PC-9 (cell line): Measurements from ENCODE around the gene SETDB2. TPM values are rescaled to one million over a fixed set of nuclear protein-coding genes. Genes with fewer than 3 reads are reported as not detected.

ENCODE experiments used
- BruUV-seq: library from RNA; stranded (reverse); fragments of 400-500 nt; replicated peaks from 2 replicates; lab custom pipeline; 2021; lab: Mats Ljungman, UMichigan
- CTCF ChIA-PET: fragments of 300-600 bp; sonication (Branson Sonifier 250); formaldehyde crosslinking; loops from one replicate; lab custom pipeline; 2022; ENCODE audit warnings: antibody characterized with exemption; lab: Charles Lee
- POLR2A ChIA-PET: fragments of 300-600 bp; sonication (Branson Sonifier 250); formaldehyde crosslinking; loops from one replicate; lab custom pipeline; 2022; ENCODE audit warnings: antibody characterized with exemption; ENCODE audit not compliant: unreplicated experiment; lab: Charles Lee
- DNase-seq, 2 experiments: peaks; one replicate each; pipeline versions ENCODE4 v3.0.0 to v3.0.0-alpha.2; 2015 to 2022; ENCODE audit warnings: mixed read lengths in 1 of 2
- H2AFZ ChIP-seq: fragments of 200-600 bp; sonication (generic); 2 replicates; pipeline ENCODE4 v1.8.1; 2017; ENCODE audit warnings: antibody characterized with exemption
- H3F3A ChIP-seq: fragments of 200-600 bp; sonication (generic); 2 replicates; pipeline ENCODE4 v1.8.1; 2017; ENCODE audit warnings: antibody characterized with exemption, mild to moderate bottlenecking, low read depth; ENCODE audit not compliant: insufficient read depth
- H3K27ac ChIP-seq: fragments of 200-600 bp; sonication (generic); 2 replicates; pipeline ENCODE4 v1.6.1; 2016; ENCODE audit warnings: mixed run types
- H3K27me3 ChIP-seq: fragments of 200-600 bp; sonication (generic); 2 replicates; pipeline ENCODE4 v1.6.1; 2016; ENCODE audit warnings: low read depth, mixed run types; ENCODE audit not compliant: insufficient read depth
- H3K36me3 ChIP-seq: fragments of 200-600 bp; sonication (generic); 2 replicates; pipeline ENCODE4 v1.6.1; 2016; ENCODE audit warnings: low read depth, mixed run types
- H3K4me1 ChIP-seq: fragments of 200-600 bp; sonication (generic); replicated peaks from 2 replicates; pipeline ENCODE4 v1.6.1; 2016; ENCODE audit warnings: mixed run types; ENCODE audit not compliant: insufficient read depth
- H3K4me2 ChIP-seq: fragments of 200-600 bp; sonication (generic); 2 replicates; pipeline ENCODE4 v1.6.1; 2017; ENCODE audit warnings: mixed run types
- H3K4me3 ChIP-seq: fragments of 200-600 bp; sonication (generic); 2 replicates; pipeline ENCODE4 v1.6.1; 2016; ENCODE audit warnings: mixed run types
- H3K79me2 ChIP-seq: fragments of 200-600 bp; sonication (generic); 2 replicates; pipeline ENCODE4 v1.6.1; 2017; ENCODE audit warnings: low read depth, mixed run types
- H3K9me2 ChIP-seq: fragments of 200-600 bp; sonication (generic); 2 replicates; pipeline ENCODE4 v1.8.1; 2017; ENCODE audit warnings: mild to moderate bottlenecking; ENCODE audit not compliant: insufficient read depth
- H3K9me3 ChIP-seq: fragments of 200-600 bp; sonication (generic); 2 replicates; pipeline ENCODE4 v1.8.1; 2016; ENCODE audit warnings: low read depth; ENCODE audit not compliant: insufficient read depth
- H4K20me1 ChIP-seq: fragments of 200-600 bp; sonication (generic); 2 replicates; pipeline ENCODE4 v1.8.1; 2017; ENCODE audit not compliant: insufficient read depth
- CTCF ChIP-seq: fragments of 200-600 bp; sonication (generic); conservative IDR thresholded peaks from 2 replicates; pipeline ENCODE4 v1.6.1; 2017; ENCODE audit warnings: mixed run types, antibody characterized with exemption, mild to moderate bottlenecking, moderate library complexity
- EZH2 ChIP-seq: fragments of 200-600 bp; sonication (generic); IDR thresholded peaks from 2 replicates; pipeline ENCODE4 v1.8.0; 2017; ENCODE audit warnings: antibody characterized with exemption, low read depth
- intact Hi-C: fragments of 100-400 bp; cut with micrococcal nuclease; formaldehyde crosslinking; loops from one replicate; pipeline ENCODE4 v1.10.0; 2022; ENCODE audit not compliant: unreplicated experiment
- total RNA-seq: library from RNA; stranded (reverse); gene quantifications from 2 replicates; pipeline ENCODE4 v1.2.3, GENCODE V29; 2021

The SETDB2 gene
- total RNA-seq, 1 experiment from 2014 or later = 6.9 TPM

- Histone ChIP-seq H3K79me2 (no peaks in the 10 kb centered on the region), H3K9me2 (no peaks in the 10 kb centered on the region), H3K4me2 (no peak overlapping the region), H2AFZ (no peak overlapping the region), H3K36me3 (no peaks in the 10 kb centered on the region), H3F3A (no peaks in the 10 kb centered on the region), H3K27ac (no peak overlapping the region), H3K4me3 (no peak overlapping the region), H3K27me3 (no peaks in the 10 kb centered on the region), H3K9me3 (no peaks in the 10 kb centered on the region), H3K4me1 (0 out of 2 replicates have a peak, but pooled peaks cover 3% of the 10 kb centered on the region), H4K20me1 (no peaks in the 10 kb centered on the region)
- intact Hi-C loops = no loop called here
- BruUV-seq = no TSS peak
- POLR2A ChIA-PET = no interaction called here
- CTCF ChIA-PET = no interaction called here
- no peak for TF ChIP-seq CTCF
- TF ChIP-seq EZH2 = no peak
- DNase-seq = no peak
These were observed 83.0 kb downstream of the SETDB2 start for GRCh38 chr13:49527123-49527522.

- TF ChIP-seq CTCF (no peak), EZH2 (no peak)
- Histone ChIP-seq H3K9me2 (no peaks in the 10 kb centered on the region), H3F3A (no peaks in the 10 kb centered on the region), H3K9me3 (no peaks in the 10 kb centered on the region), H4K20me1 (no peaks in the 10 kb centered on the region), H3K79me2 (no peaks in the 10 kb centered on the region), H3K36me3 (no peaks in the 10 kb centered on the region), H3K4me2 (no peak overlapping the region), H2AFZ (no peak overlapping the region), H3K27ac (no peak overlapping the region), H3K4me3 (no peak overlapping the region), H3K27me3 (no peaks in the 10 kb centered on the region), H3K4me1 (0 out of 2 replicates have a peak, but pooled peaks cover 3% of the 10 kb centered on the region)
- BruUV-seq = no TSS peak
- intact Hi-C loops = no loop called here
- CTCF ChIA-PET = no interaction called here
- DNase-seq = no peak
- POLR2A ChIA-PET = no interaction called here
These were observed 84.1 kb downstream of the SETDB2 start for GRCh38 chr13:49528161-49528560.

- Histone ChIP-seq H3K4me1 (no peaks in the 10 kb centered on the region), H3K9me2 (no peaks in the 10 kb centered on the region), H3K4me3 (no peak overlapping the region), H3K4me2 (no peak overlapping the region), H3K79me2 (no peaks in the 10 kb centered on the region), H4K20me1 (no peaks in the 10 kb centered on the region), H3F3A (no peaks in the 10 kb centered on the region), H3K9me3 (no peaks in the 10 kb centered on the region), H3K27ac (no peak overlapping the region), H2AFZ (no peak overlapping the region), H3K27me3 (no peaks in the 10 kb centered on the region), H3K36me3 (no peaks in the 10 kb centered on the region)
- intact Hi-C loops = no loop called here
- ChIA-PET CTCF (no interaction called here), POLR2A (no interaction called here)
- TF ChIP-seq CTCF (no peak), EZH2 (no peak)
- BruUV-seq = no TSS peak
- no peak for DNase-seq
These were observed 86.4 kb downstream of the SETDB2 start for GRCh38 chr13:49530457-49530856.
